Transverse colon (tissue), 4 donors: ENCODE data around the gene SLIT3. TPM values are rescaled to one million over a fixed set of nuclear protein-coding genes. Genes with fewer than 3 reads are reported as not detected.

Source experiments
- DNase-seq: peaks from one replicate; pipeline ENCODE4 v3.0.0-alpha.2; 2019
- H3K27ac ChIP-seq, 4 donors: fragments of 200-600 bp; sonication (generic); 2 replicates each; pipeline ENCODE4 v1.5.1; 2016 to 2018; ENCODE audit warnings: inconsistent platforms in 4 of 4
- H3K27me3 ChIP-seq: fragments of 200-600 bp; sonication (generic); 2 replicates; pipeline ENCODE4 v1.5.1; 2017; ENCODE audit warnings: inconsistent platforms
- H3K36me3 ChIP-seq, 4 donors: fragments of 200-600 bp; sonication (generic); 2 replicates each; pipeline ENCODE4 v1.5.1; 2017 to 2019; ENCODE audit warnings: inconsistent platforms in 4 of 4
- H3K4me1 ChIP-seq, 4 donors: fragments of 200-600 bp; sonication (generic); 2 replicates each; pipeline ENCODE4 v1.5.1; 2017 to 2020; ENCODE audit warnings: inconsistent platforms in 4 of 4
- H3K4me3 ChIP-seq, 4 donors: fragments of 200-600 bp; sonication (generic); 1 replicate in 1 of 4; 2 replicates in 3 of 4; pipeline versions ENCODE4 v1.5.1 to v1.6.1; 2017 to 2019; ENCODE audit warnings: inconsistent platforms in 4 of 4
- H3K9me3 ChIP-seq, 2 donors: fragments of 200-600 bp; sonication (generic); 2 replicates each; pipeline ENCODE4 v1.5.1; 2017 to 2019; ENCODE audit warnings: inconsistent platforms in 2 of 2
- CTCF ChIP-seq, 5 experiments: fragments of 200-600 bp in 3 of 5; fragments of 450-650 bp in 2 of 5; sonication (generic) in 3 of 5; IDR thresholded peaks; 1 replicate in 2 of 5; 2 replicates in 3 of 5; pipeline ENCODE4 v1.5.1; 2016 to 2017; ENCODE audit warnings: antibody characterized with exemption in 5 of 5, inconsistent platforms in 3 of 5, mild to moderate bottlenecking in 2 of 5, moderate library complexity in 1 of 5
- EP300 ChIP-seq: sonication (generic); formaldehyde crosslinking; IDR thresholded peaks from one replicate; pipeline ENCODE4 v1.6.1; 2017; ENCODE audit warnings: antibody characterized with exemption, low read depth
- POLR2A ChIP-seq: fragments of 450-650 bp; IDR thresholded peaks from one replicate; pipeline ENCODE4 v1.6.1; 2016; ENCODE audit warnings: antibody characterized with exemption, mild to moderate bottlenecking, moderate library complexity
- POLR2AphosphoS5 ChIP-seq, 3 donors: sonication (generic); formaldehyde crosslinking; IDR thresholded peaks; one replicate each; pipeline ENCODE4 v1.6.1; 2016; ENCODE audit warnings: antibody characterized with exemption in 3 of 3
- WGBS, 2 donors: methylation state at CpG; one replicate each; pipeline ENCODE4 v1.1.5; 2018; ENCODE audit warnings: low coverage in 1 of 2; 5-methylcytosine and 5-hydroxymethylcytosine counted together
- in situ Hi-C, 4 donors: fragments of 200-750 bp; cut with MboI; loops; one replicate each; pipeline versions ENCODE4 v1.15.0 to v1.15.1; 2017; ENCODE audit warnings: low sequenced_read_pairs in 3 of 4, low pct_ligation_motif_present in 1 of 4, low pct_unique_long_range_greater_than_20kb in 1 of 4
- intact Hi-C: fragments of 100-400 bp; cut with DNase I; formaldehyde crosslinking; loops from one replicate; pipeline ENCODE4 v1.15.1; 2023; ENCODE audit warnings: low total_unique reads
- total RNA-seq, 4 donors: library from RNA; depleted of rRNA; stranded (reverse); fragments of >200 nt; gene quantifications; one replicate each; pipeline ENCODE4 v1.1.0, GENCODE V29; 2016

The SLIT3 gene
- total RNA-seq, 4 donors from 2014 or later: 6.7 to 60.5 (median 9.6) TPM

GRCh38 chr5:168713051-168713450, 587.9 kb downstream of the SLIT3 start:
- Histone ChIP-seq H3K9me3 (no peaks in the 10 kb centered on the region), H3K4me1 (no peaks in the 10 kb centered on the region), H3K27me3 (no peaks in the 10 kb centered on the region), H3K27ac (no peak overlapping the region), H3K4me3 (no peak overlapping the region), H3K36me3 (no peaks in the 10 kb centered on the region)
- no peak for TF ChIP-seq POLR2AphosphoS5 (IDR thresholded peaks at IDR 0.05)
- TF ChIP-seq CTCF (IDR thresholded peaks at IDR 0.05): no peak
- no peak for TF ChIP-seq EP300
- no peak for TF ChIP-seq POLR2A
- intact Hi-C loops (no loop called here), in situ Hi-C loops (no loop called here)
- WGBS, 2 donors: 76 to 82% methylated on average over 3 to 10 of the region's 10 CpGs
- DNase-seq: no peak

- 74 to 79% methylated on average over 10 to 11 of the region's 11 CpGs for WGBS, 2 donors
- H3K4me3 ChIP-seq: no peak overlapping the region
- H3K9me3 ChIP-seq: no peaks in the 10 kb centered on the region
- no peak overlapping the region for H3K27ac ChIP-seq
- no peaks in the 10 kb centered on the region for H3K36me3 ChIP-seq
- intact Hi-C loops: no loop called here
- no peaks in the 10 kb centered on the region for H3K4me1 ChIP-seq
- no peak for TF ChIP-seq POLR2A
- TF ChIP-seq POLR2AphosphoS5 (IDR thresholded peaks at IDR 0.05): no peak
- TF ChIP-seq CTCF (IDR thresholded peaks at IDR 0.05): no peak
- TF ChIP-seq EP300: no peak
- DNase-seq: no peak
- in situ Hi-C loops: no loop called here
- no peaks in the 10 kb centered on the region for H3K27me3 ChIP-seq
Observed at GRCh38 chr5:168712280-168712924, 588.5 kb downstream of the SLIT3 start.

GRCh38 chr5:168710706-168711105, 590.2 kb downstream of the SLIT3 start:
- in situ Hi-C loops: no loop called here

More at GRCh38 chr5:168710706-168711105, 590.2 kb downstream of the SLIT3 start:
- no peak for TF ChIP-seq EP300
- no peak for TF ChIP-seq POLR2AphosphoS5 (IDR thresholded peaks at IDR 0.05)
- TF ChIP-seq CTCF (IDR thresholded peaks at IDR 0.05): no peak
- no peak for TF ChIP-seq POLR2A
- 94% methylated on average over 7 of the region's 9 CpGs; no CpG with 5 or more reads in 1 of the 2 donors for WGBS, 2 donors
- intact Hi-C loops: no loop called here
- Histone ChIP-seq H3K4me3 (no peak overlapping the region), H3K27me3 (no peaks in the 10 kb centered on the region), H3K27ac (no peak overlapping the region), H3K36me3 (no peaks in the 10 kb centered on the region), H3K9me3 (no peaks in the 10 kb centered on the region), H3K4me1 (no peaks in the 10 kb centered on the region)
- DNase-seq: no peak
